ENCODE data around the gene CISH.

The CISH gene

GRCh38 chr3:50563867-50564266 lies 47.7 kb downstream of the CISH start:
- H3K9ac ChIP-seq (ENCODE audit: low read length), result no peak overlapping the region
- H3K56ac ChIP-seq (ENCODE audit: low read length), result no peak overlapping the region
- H3K79me1 ChIP-seq (ENCODE audit: low read length), result no peaks in the 10 kb centered on the region
- H2BK120ac ChIP-seq (ENCODE audit: low read depth, low read length), result no peak overlapping the region
- no peaks in the 10 kb centered on the region for H3K36me3 ChIP-seq (ENCODE audit: control insufficient read depth, insufficient read depth, low read length)
- peak overlapping the region; percentile 45 for H3K23ac ChIP-seq (ENCODE audit: low read length)
- H3K27me3 ChIP-seq (ENCODE audit: insufficient read depth, low read length, poor library complexity), result peaks cover 3% of the 10 kb centered on the region
- no peak overlapping the region for H2AK5ac ChIP-seq (ENCODE audit: low read length)
- H3K79me2 ChIP-seq (ENCODE audit: control insufficient read depth, insufficient read depth, low read length), result no peaks in the 10 kb centered on the region
- no peak overlapping the region for H4K5ac ChIP-seq (ENCODE audit: low read length)
- H2BK15ac ChIP-seq (replicated peaks; ENCODE audit: low read depth), result no peak overlapping the region
- no peak overlapping the region for H3K4ac ChIP-seq (ENCODE audit: low read depth, low read length)
- no CpG with 5 or more reads among the region's 2 CpGs for WGBS (ENCODE audit: extremely low coverage, insufficient coverage, low lambda C conversion rate)
- peaks cover 2% of the 10 kb centered on the region for H3K4me1 ChIP-seq (ENCODE audit: control insufficient read depth, low read depth, low read length)
- no peak overlapping the region for H3K4me3 ChIP-seq (ENCODE audit: low read length)
- H3K4me2 ChIP-seq (ENCODE audit: low read length), result no peak overlapping the region
- H2BK5ac ChIP-seq (ENCODE audit: low read length), result no peak overlapping the region
- no peak overlapping the region for H4K8ac ChIP-seq (ENCODE audit: low read depth, low read length)
- no peak overlapping the region for H3K18ac ChIP-seq (ENCODE audit: low read length)
- DNase-seq, result no peak
- no peak overlapping the region for H3K27ac ChIP-seq (ENCODE audit: low read depth, low read length)

DNA sequence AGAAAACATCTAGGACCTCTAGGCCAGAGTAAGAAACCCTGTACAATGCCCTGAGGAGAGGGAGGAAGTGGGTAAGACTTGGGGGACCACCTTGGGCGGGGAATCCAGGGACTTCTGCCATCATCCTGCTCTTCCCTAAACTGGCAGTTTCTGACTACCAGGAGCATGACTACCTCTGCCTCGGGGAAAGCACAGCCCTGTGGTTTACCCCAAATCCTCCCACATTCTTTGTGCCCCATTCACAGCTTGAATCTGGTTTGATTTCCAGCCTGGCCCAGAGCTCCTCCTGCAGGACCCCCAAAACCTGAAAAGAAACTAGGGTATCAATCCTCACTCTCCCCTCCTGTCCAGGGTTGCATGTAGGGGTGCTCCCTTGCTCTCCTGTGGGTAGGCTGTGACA lies 48.7 kb downstream of the CISH start:
- WGBS (ENCODE audit: extremely low coverage, insufficient coverage, low lambda C conversion rate), result no CpG with 5 or more reads among the region's 2 CpGs
- no peak overlapping the region for H3K9ac ChIP-seq (ENCODE audit: low read length)
- no peak overlapping the region for H3K4me3 ChIP-seq (ENCODE audit: low read length)
- no peak for DNase-seq
- H3K23ac ChIP-seq (ENCODE audit: low read length), result no peak overlapping the region
- H2AK5ac ChIP-seq (ENCODE audit: low read length), result no peak overlapping the region
- no peaks in the 10 kb centered on the region for H3K36me3 ChIP-seq (ENCODE audit: control insufficient read depth, insufficient read depth, low read length)
- no peak overlapping the region for H4K8ac ChIP-seq (ENCODE audit: low read depth, low read length)
- H3K4me1 ChIP-seq (ENCODE audit: control insufficient read depth, low read depth, low read length), result peaks cover under 1% of the 10 kb centered on the region
- H4K5ac ChIP-seq (ENCODE audit: low read length), result no peak overlapping the region
- no peak overlapping the region for H3K4me2 ChIP-seq (ENCODE audit: low read length)
- H3K18ac ChIP-seq (ENCODE audit: low read length), result no peak overlapping the region
- peaks cover 3% of the 10 kb centered on the region for H3K27me3 ChIP-seq (ENCODE audit: insufficient read depth, low read length, poor library complexity)
- no peaks in the 10 kb centered on the region for H3K79me2 ChIP-seq (ENCODE audit: control insufficient read depth, insufficient read depth, low read length)
- no peak overlapping the region for H2BK120ac ChIP-seq (ENCODE audit: low read depth, low read length)
- H3K56ac ChIP-seq (ENCODE audit: low read length), result no peak overlapping the region
- no peaks in the 10 kb centered on the region for H3K79me1 ChIP-seq (ENCODE audit: low read length)
- no peak overlapping the region for H3K4ac ChIP-seq (ENCODE audit: low read depth, low read length)
- no peak overlapping the region for H3K27ac ChIP-seq (ENCODE audit: low read depth, low read length)
- no peak overlapping the region for H2BK15ac ChIP-seq (replicated peaks; ENCODE audit: low read depth)
- H2BK5ac ChIP-seq (ENCODE audit: low read length), result no peak overlapping the region

- no peak overlapping the region for H3K4me2 ChIP-seq (ENCODE audit: low read length)
- no peaks in the 10 kb centered on the region for H3K79me2 ChIP-seq (ENCODE audit: control insufficient read depth, insufficient read depth, low read length)
- H3K4me3 ChIP-seq (ENCODE audit: low read length), result no peak overlapping the region
- H4K8ac ChIP-seq (ENCODE audit: low read depth, low read length), result no peak overlapping the region
- H3K27me3 ChIP-seq (ENCODE audit: insufficient read depth, low read length, poor library complexity), result no peaks in the 10 kb centered on the region
- no peak overlapping the region for H3K56ac ChIP-seq (ENCODE audit: low read length)
- no peak overlapping the region for H3K9ac ChIP-seq (ENCODE audit: low read length)
- no peak overlapping the region for H3K27ac ChIP-seq (ENCODE audit: low read depth, low read length)
- H2BK15ac ChIP-seq (replicated peaks; ENCODE audit: low read depth), result no peak overlapping the region
- no peak overlapping the region for H2AK5ac ChIP-seq (ENCODE audit: low read length)
- H3K4me1 ChIP-seq (ENCODE audit: control insufficient read depth, low read depth, low read length), result no peaks in the 10 kb centered on the region
- H2BK5ac ChIP-seq (ENCODE audit: low read length), result no peak overlapping the region
- no peak overlapping the region for H3K4ac ChIP-seq (ENCODE audit: low read depth, low read length)
- H3K18ac ChIP-seq (ENCODE audit: low read length), result no peak overlapping the region
- peak; percentile 40 for DNase-seq
- H3K23ac ChIP-seq (ENCODE audit: low read length), result no peak overlapping the region
- H3K36me3 ChIP-seq (ENCODE audit: control insufficient read depth, insufficient read depth, low read length), result no peaks in the 10 kb centered on the region
- H4K5ac ChIP-seq (ENCODE audit: low read length), result no peak overlapping the region
- no peak overlapping the region for H2BK120ac ChIP-seq (ENCODE audit: low read depth, low read length)
- H3K79me1 ChIP-seq (ENCODE audit: low read length), result no peaks in the 10 kb centered on the region
These were observed 51.9 kb downstream of the CISH start for GRCh38 chr3:50559702-50560101.

- Histone ChIP-seq H3K27me3 (ENCODE audit: insufficient read depth, low read length, poor library complexity) (no peaks in the 10 kb centered on the region), H3K79me1 (ENCODE audit: low read length) (no peaks in the 10 kb centered on the region), H3K4me3 (ENCODE audit: low read length) (no peak overlapping the region), H3K79me2 (ENCODE audit: control insufficient read depth, insufficient read depth, low read length) (no peaks in the 10 kb centered on the region), H4K8ac (ENCODE audit: low read depth, low read length) (no peak overlapping the region), H2BK15ac (replicated peaks; ENCODE audit: low read depth) (no peak overlapping the region), H3K23ac (ENCODE audit: low read length) (no peak overlapping the region), H2BK5ac (ENCODE audit: low read length) (no peak overlapping the region), H3K4me2 (ENCODE audit: low read length) (no peak overlapping the region), H3K56ac (ENCODE audit: low read length) (no peak overlapping the region), H3K36me3 (ENCODE audit: control insufficient read depth, insufficient read depth, low read length) (no peaks in the 10 kb centered on the region), H4K5ac (ENCODE audit: low read length) (no peak overlapping the region), H3K9ac (ENCODE audit: low read length) (no peak overlapping the region), H3K4ac (ENCODE audit: low read depth, low read length) (no peak overlapping the region), H3K4me1 (ENCODE audit: control insufficient read depth, low read depth, low read length) (no peaks in the 10 kb centered on the region), H3K18ac (ENCODE audit: low read length) (no peak overlapping the region), H3K27ac (ENCODE audit: low read depth, low read length) (no peak overlapping the region), H2AK5ac (ENCODE audit: low read length) (no peak overlapping the region), H2BK120ac (ENCODE audit: low read depth, low read length) (no peak overlapping the region)
- no peak for DNase-seq
- no CpG with 5 or more reads among the region's 7 CpGs for WGBS (ENCODE audit: extremely low coverage, insufficient coverage, low lambda C conversion rate)
These were observed 53.7 kb downstream of the CISH start for GRCh38 chr3:50557915-50558314.

DNA sequence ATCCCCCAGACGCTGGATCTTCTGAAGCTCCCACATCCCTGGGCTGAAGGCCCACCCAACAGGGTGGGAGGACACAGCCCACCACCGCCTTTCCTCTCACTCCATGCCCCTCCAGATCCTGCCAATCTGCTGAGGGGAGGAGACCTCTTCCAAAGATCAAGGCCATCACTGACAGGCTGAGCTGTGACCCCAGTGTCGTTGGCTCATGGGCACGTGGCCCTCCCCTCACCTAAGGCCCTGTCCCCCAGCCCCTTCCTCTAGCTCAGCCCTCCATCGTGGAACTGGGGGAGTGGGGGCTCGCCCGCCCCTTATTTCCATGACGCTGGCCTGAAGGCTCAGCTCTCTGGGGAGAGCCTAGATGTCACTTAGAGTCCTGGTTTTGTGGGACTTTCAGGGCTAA lies 54.5 kb downstream of the CISH start:
- no CpG with 5 or more reads among the region's 8 CpGs for WGBS (ENCODE audit: extremely low coverage, insufficient coverage, low lambda C conversion rate)
- Histone ChIP-seq H4K8ac (ENCODE audit: low read depth, low read length) (no peak overlapping the region), H2BK120ac (ENCODE audit: low read depth, low read length) (no peak overlapping the region), H4K5ac (ENCODE audit: low read length) (no peak overlapping the region), H3K36me3 (ENCODE audit: control insufficient read depth, insufficient read depth, low read length) (no peaks in the 10 kb centered on the region), H3K18ac (ENCODE audit: low read length) (no peak overlapping the region), H3K56ac (ENCODE audit: low read length) (no peak overlapping the region), H3K4me2 (ENCODE audit: low read length) (no peak overlapping the region), H2BK5ac (ENCODE audit: low read length) (no peak overlapping the region), H3K4me1 (ENCODE audit: control insufficient read depth, low read depth, low read length) (no peaks in the 10 kb centered on the region), H3K4ac (ENCODE audit: low read depth, low read length) (no peak overlapping the region), H2AK5ac (ENCODE audit: low read length) (no peak overlapping the region), H2BK15ac (replicated peaks; ENCODE audit: low read depth) (no peak overlapping the region), H3K79me1 (ENCODE audit: low read length) (no peaks in the 10 kb centered on the region), H3K23ac (ENCODE audit: low read length) (no peak overlapping the region), H3K27me3 (ENCODE audit: insufficient read depth, low read length, poor library complexity) (no peaks in the 10 kb centered on the region), H3K4me3 (ENCODE audit: low read length) (no peak overlapping the region), H3K79me2 (ENCODE audit: control insufficient read depth, insufficient read depth, low read length) (no peaks in the 10 kb centered on the region), H3K9ac (ENCODE audit: low read length) (no peak overlapping the region), H3K27ac (ENCODE audit: low read depth, low read length) (no peak overlapping the region)
- no peak for DNase-seq
